Measurements from ENCODE around the gene SIRPD.
A peak's percentile ranks its signal among the peaks of the same experiment; 100 is the strongest.

- TF ChIP-seq POLR2AphosphoS5 (IDR thresholded peaks at IDR 0.05; ENCODE audit: borderline replicate concordance, low read depth, low read length), result peak; percentile 66; the same call in 1 of the 2 replicates
- TF ChIP-seq EZH2 (IDR thresholded peaks at IDR 0.05), result no peak
- TF ChIP-seq FOXP2 (optimal IDR thresholded peaks at IDR 0.05; ENCODE audit: control extremely low read depth, extremely low read length, insufficient read depth), result no peak
Measured at GRCh38 chr20:1524004-1524403, 33.5 kb downstream of the SIRPD start.
